Hematopoietic multipotent progenitor cell treated with erythropoietin and hydrocortisone succinate and interleukin-3 and kit ligand, for 4 days (in vitro differentiated cells): Measurements from ENCODE around the gene C1orf159.
A peak's percentile ranks its signal among the peaks of the same experiment; 100 is the strongest.

ENCODE experiments used
- DNase-seq: peaks from one replicate; pipeline ENCODE4 v3.0.0-alpha.2; 2015

Gene C1orf159

GRCh38 chr1:1033009-1033587, 82.8 kb downstream of the C1orf159 start:
- peak; percentile 93 for DNase-seq

GRCh38 chr1:1032424-1032823, 83.5 kb downstream of the C1orf159 start:
- peak; percentile 55 for DNase-seq
